ENCODE results near the gene USP15.

Gene USP15

GRCh38 chr12:62259993-62260732 is at the start of gene USP15:
TSS of gene USP15 (plus strand) at chr12:62260404. CDS start at chr12:62260415, 11 bp downstream.
- peak; percentile 98 for DNase-seq

GRCh38 chr12:62210422-62210821 is 49.8 kb upstream of the USP15 start:
- DNase-seq: no peak

- DNase-seq: no peak
Observed at GRCh38 chr12:62211510-62211909, 48.7 kb upstream of the USP15 start.

GRCh38 chr12:62214846-62215245 is 45.4 kb upstream of the USP15 start:
- DNase-seq: no peak

- DNase-seq: no peak
Observed at GRCh38 chr12:62215506-62215905, 44.7 kb upstream of the USP15 start.

- no peak for DNase-seq
Observed at GRCh38 chr12:62217466-62218194, 42.6 kb upstream of the USP15 start.

- no peak for DNase-seq
Observed at GRCh38 chr12:62221107-62221506, 39.1 kb upstream of the USP15 start.

GRCh38 chr12:62224601-62225000 is 35.6 kb upstream of the USP15 start:
- DNase-seq: no peak

- DNase-seq: no peak
Observed at GRCh38 chr12:62227091-62227490, 33.1 kb upstream of the USP15 start.

- no peak for DNase-seq
Observed at GRCh38 chr12:62230652-62231051, 29.6 kb upstream of the USP15 start.

GRCh38 chr12:62232143-62232729 is 28.0 kb upstream of the USP15 start:
- no peak for DNase-seq

- DNase-seq: no peak
Observed at GRCh38 chr12:62233805-62234204, 26.4 kb upstream of the USP15 start.

- DNase-seq: no peak
Observed at GRCh38 chr12:62239571-62239970, 20.6 kb upstream of the USP15 start.

- no peak for DNase-seq
Observed at GRCh38 chr12:62247281-62248045, 12.7 kb upstream of the USP15 start.

- no peak for DNase-seq
Observed at GRCh38 chr12:62248873-62249272, 11.3 kb upstream of the USP15 start.

- no peak for DNase-seq
Observed at GRCh38 chr12:62249419-62249818, 10.8 kb upstream of the USP15 start.

GRCh38 chr12:62250671-62251608 is 9.3 kb upstream of the USP15 start:
- DNase-seq: no peak

GRCh38 chr12:62251609-62251958 is 8.6 kb upstream of the USP15 start:
- no peak for DNase-seq

- DNase-seq: no peak
Observed at GRCh38 chr12:62252576-62252975, 7.6 kb upstream of the USP15 start.

GRCh38 chr12:62254967-62255366 is 5.2 kb upstream of the USP15 start:
- no peak for DNase-seq

- DNase-seq: no peak
Observed at GRCh38 chr12:62256408-62257096, 3.7 kb upstream of the USP15 start.

GRCh38 chr12:62258231-62258630 is 2.0 kb upstream of the USP15 start:
- no peak for DNase-seq

All from femur (tissue), 1 donor.